Kidney (tissue), 14 donors: Measurements from ENCODE around the gene FAM170B. TPM values are rescaled to one million over a fixed set of nuclear protein-coding genes. Genes with fewer than 3 reads are reported as not detected.
A peak's percentile ranks its signal among the peaks of the same experiment; 100 is the strongest.

ENCODE experiments used
- DNase-seq, 5 donors: peaks; one replicate each; pipeline ENCODE4 v3.0.0-alpha.2; 2013 to 2020
- FAIRE-seq: peaks from 2 replicates; lab custom pipeline; 2012; peaks lifted over from hg19 to GRCh38; lab: Jason Lieb, UNC
- H3K27ac ChIP-seq, 2 donors: one replicate each; pipeline ENCODE4 v1.7.0; 2013; ENCODE audit warnings: low read depth in 2 of 2, low read length in 2 of 2, inconsistent platforms in 1 of 2
- H3K27me3 ChIP-seq: one replicate; pipeline ENCODE4 v1.7.1; 2013; ENCODE audit warnings: low read length, inconsistent platforms; ENCODE audit not compliant: control insufficient read depth, insufficient read depth
- H3K36me3 ChIP-seq, 3 donors: one replicate each; pipeline versions ENCODE4 v1.7.0 to v1.7.1; 2013; ENCODE audit warnings: low read length in 3 of 3, control low read depth in 1 of 3, inconsistent platforms in 1 of 3; ENCODE audit not compliant: insufficient read depth in 3 of 3, control insufficient read depth in 2 of 3
- H3K4me1 ChIP-seq, 3 donors: one replicate each; pipeline versions ENCODE4 v1.7.0 to v1.7.1; 2013; ENCODE audit warnings: low read length in 3 of 3, inconsistent platforms in 1 of 3, low read depth in 1 of 3; ENCODE audit not compliant: control insufficient read depth in 2 of 3, insufficient read depth in 2 of 3
- H3K4me3 ChIP-seq, 3 donors: one replicate each; pipeline versions ENCODE4 v1.7.0 to v1.8.1; 2013; ENCODE audit warnings: low read length in 3 of 3, control low read depth in 1 of 3, inconsistent platforms in 1 of 3
- H3K9ac ChIP-seq, 3 donors: one replicate each; pipeline versions ENCODE4 v1.7.0 to v1.7.1; 2013; ENCODE audit warnings: low read length in 3 of 3, control low read depth in 1 of 3, inconsistent platforms in 1 of 3
- H3K9me3 ChIP-seq, 3 donors: one replicate each; pipeline versions ENCODE4 v1.7.0 to v1.7.1; 2013; ENCODE audit warnings: low read length in 3 of 3, control low read depth in 1 of 3, inconsistent platforms in 1 of 3; ENCODE audit not compliant: control insufficient read depth in 2 of 3, insufficient read depth in 1 of 3
- intact Hi-C: fragments of 100-400 bp; cut with DNase I; formaldehyde crosslinking; loops from one replicate; pipeline ENCODE4 v1.11.1; 2022
- polyA plus RNA-seq: library from polyadenylated mRNA; stranded (reverse); fragments of 350-450 nt; fragmentation: Illumina TruSeq; extraction: RNeasy Lipid Tissue Mini Kit (QIAGEN cat#74804); gene quantifications from one replicate; pipeline ENCODE4 v1.2.3, GENCODE V29; 2014; ENCODE audit warnings: low read depth, low replicate concordance; ENCODE audit not compliant: insufficient read depth
- total RNA-seq: library from RNA; stranded (reverse); fragmentation: NEBNext Ultra II Directional; extraction: Animal tissue kit (Norgen Biotek cat#: 25700); gene quantifications from one replicate; pipeline ENCODE4 v1.2.1, GENCODE V29; 2021
- TF ChIP-seq, protein P1 (sequence below): IDR thresholded peaks from 3 replicates; pipeline ENCODE4 v1.5.1; 2012; ENCODE audit warnings: mild to moderate bottlenecking, moderate library complexity, borderline replicate concordance; ENCODE audit not compliant: insufficient read depth; ENCODE audit errors: extremely low read depth
- donor health status: control.
- donor health status: control.
- donor health status: control.
- donor health status: control.
- donor health status: control.
- donor health status: DM: yes; HTN: yes; CAD: no.
- donor health status: Normal renal cell carcinoma (clear cell type).

The FAM170B gene
- total and polyA plus RNA-seq, 2 donors from 2014 or later, result not detected

DNA sequence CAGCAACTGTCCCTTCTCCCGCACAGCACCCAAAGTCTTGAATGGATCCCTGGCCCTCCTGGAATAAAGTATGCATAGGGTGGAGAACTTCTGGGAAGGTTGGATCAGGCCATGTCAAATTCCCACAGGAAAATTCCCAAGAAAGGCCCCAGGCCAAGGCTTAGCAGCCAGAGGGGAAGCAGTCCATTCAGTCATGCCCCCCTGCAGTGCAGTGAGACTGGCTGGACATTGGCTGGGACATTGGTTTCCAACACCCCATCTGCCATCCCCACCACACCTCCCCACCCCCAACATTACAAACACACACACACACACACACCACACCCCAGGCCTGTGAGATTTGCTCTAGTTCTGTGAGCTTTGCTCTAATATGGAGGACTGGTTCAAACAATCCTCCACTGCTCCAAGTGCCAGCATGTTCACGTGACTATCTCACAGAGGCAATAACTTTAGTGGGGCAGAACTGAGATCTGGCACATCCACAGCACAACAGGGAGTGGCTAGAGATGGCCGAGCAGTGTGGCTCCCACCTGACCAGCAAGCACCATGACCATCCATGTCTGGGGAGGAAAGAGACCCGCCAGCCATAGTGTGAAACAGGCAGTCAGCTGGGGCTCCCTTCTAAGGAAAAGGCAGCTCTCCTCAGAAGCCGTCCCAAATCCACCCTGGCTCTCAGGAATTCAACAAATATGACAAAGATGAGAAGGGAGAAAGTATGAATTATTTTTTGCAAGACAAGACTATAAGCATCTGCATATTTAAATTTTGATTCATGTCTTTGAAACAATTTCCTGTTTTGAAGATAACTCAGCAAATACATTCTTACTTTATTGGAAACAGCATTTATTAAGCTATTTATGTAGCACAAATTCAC, 6.7 kb upstream of the FAM170B start:
- Histone ChIP-seq H3K9me3 (no peaks in the 10 kb centered on the region), H3K9ac (no peak overlapping the region), H3K27me3 (no peaks in the 10 kb centered on the region), H3K4me3 (no peak overlapping the region), H3K4me1 (peaks cover 0 to 4% (median 0%) of the 10 kb centered on the region in 3 donors), H3K36me3 (no peaks in the 10 kb centered on the region), H3K27ac (no peak overlapping the region)
- intact Hi-C loops, result no loop called here
- FAIRE-seq (no peak), DNase-seq (no peak)
- TF ChIP-seq, protein P1, sequence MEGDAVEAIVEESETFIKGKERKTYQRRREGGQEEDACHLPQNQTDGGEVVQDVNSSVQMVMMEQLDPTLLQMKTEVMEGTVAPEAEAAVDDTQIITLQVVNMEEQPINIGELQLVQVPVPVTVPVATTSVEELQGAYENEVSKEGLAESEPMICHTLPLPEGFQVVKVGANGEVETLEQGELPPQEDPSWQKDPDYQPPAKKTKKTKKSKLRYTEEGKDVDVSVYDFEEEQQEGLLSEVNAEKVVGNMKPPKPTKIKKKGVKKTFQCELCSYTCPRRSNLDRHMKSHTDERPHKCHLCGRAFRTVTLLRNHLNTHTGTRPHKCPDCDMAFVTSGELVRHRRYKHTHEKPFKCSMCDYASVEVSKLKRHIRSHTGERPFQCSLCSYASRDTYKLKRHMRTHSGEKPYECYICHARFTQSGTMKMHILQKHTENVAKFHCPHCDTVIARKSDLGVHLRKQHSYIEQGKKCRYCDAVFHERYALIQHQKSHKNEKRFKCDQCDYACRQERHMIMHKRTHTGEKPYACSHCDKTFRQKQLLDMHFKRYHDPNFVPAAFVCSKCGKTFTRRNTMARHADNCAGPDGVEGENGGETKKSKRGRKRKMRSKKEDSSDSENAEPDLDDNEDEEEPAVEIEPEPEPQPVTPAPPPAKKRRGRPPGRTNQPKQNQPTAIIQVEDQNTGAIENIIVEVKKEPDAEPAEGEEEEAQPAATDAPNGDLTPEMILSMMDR, result no peak

DNA sequence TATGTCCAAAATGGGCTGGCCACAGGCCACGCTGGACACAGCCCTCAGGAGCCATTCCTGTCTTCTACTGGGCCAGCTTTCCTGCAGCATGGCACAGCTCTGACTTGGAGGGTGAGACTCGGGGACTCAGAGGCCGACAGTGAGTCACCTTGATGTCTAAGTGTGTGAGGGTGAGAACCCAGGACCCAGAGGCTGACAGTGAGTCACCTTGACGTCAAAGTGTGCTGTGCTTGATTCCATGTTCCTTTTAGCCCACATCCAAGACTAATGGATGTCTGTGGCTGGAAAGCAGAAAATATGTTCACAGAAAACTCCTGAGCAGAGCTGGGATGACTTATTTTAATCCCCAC, 6.0 kb upstream of the FAM170B start:
- intact Hi-C loops, result no loop called here
- H3K9ac ChIP-seq, result no peak overlapping the region
- H3K27me3 ChIP-seq, result no peaks in the 10 kb centered on the region
- H3K4me3 ChIP-seq, result no peak overlapping the region
- TF ChIP-seq, protein P1, result no peak
- H3K36me3 ChIP-seq, result no peaks in the 10 kb centered on the region
- no peak for DNase-seq
- no peak for FAIRE-seq
- no peaks in the 10 kb centered on the region for H3K9me3 ChIP-seq
- H3K4me1 ChIP-seq, result peaks cover 0 to 4% (median 3%) of the 10 kb centered on the region in 3 donors
- H3K27ac ChIP-seq, result no peak overlapping the region

DNA sequence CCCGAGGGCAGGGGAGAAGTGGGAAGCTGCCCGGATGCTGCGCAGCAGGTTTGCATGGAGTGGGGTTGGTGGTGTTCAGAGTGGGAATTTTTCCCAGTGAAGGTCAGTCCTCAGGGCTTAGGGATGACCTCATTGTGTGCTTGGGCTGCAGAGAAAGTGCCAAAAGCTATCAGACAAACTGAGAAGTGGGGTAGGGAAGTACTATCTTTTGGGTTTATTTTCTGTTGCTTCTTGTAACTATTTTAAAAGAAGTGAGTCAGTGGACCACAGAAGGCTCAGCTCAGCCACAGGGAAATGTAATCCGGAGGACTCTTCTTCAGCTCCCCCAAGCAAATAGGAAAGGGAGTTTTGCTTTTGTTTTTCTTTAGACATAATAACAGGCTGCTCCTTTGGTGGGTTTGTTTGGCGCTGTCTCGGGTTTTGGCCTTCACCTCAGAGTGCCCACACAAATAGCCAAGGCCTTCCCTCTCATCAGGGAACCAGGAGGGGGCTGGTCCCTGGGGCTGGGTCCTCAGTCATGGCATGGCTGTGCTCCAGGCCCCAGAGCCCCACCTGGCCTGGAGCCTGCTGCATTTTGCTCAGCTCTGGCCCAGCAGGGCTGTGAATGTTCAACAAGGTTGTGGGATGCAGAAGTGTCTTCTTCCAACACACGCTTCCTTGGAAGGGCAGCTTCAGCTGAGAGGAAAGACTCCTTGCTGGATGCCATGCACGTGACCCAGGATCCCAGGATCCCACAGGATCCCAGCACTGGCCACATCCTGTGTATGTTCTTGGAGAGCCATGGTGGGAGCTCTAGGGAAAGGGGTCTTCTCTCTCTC, 5.4 kb upstream of the FAM170B start:
- H3K27ac ChIP-seq, result no peak overlapping the region
- H3K4me1 ChIP-seq, result peaks cover 0 to 4% (median 3%) of the 10 kb centered on the region in 3 donors
- no peaks in the 10 kb centered on the region for H3K9me3 ChIP-seq
- no peak overlapping the region for H3K9ac ChIP-seq
- H3K27me3 ChIP-seq, result no peaks in the 10 kb centered on the region
- intact Hi-C loops, result no loop called here
- peak in 1 of 5 donors; percentile 25 for DNase-seq
- H3K36me3 ChIP-seq, result no peaks in the 10 kb centered on the region
- no peak for FAIRE-seq
- no peak overlapping the region for H3K4me3 ChIP-seq
- TF ChIP-seq, protein P1, result no peak
